GM19455 (cell line): Measurements from ENCODE around the gene SFXN4.
"Not testable (repeated sequence)": the region's sequence is repeated elsewhere in the genome, so short reads cannot be mapped to it uniquely, and the experiment has no call there.

ENCODE experiments used
- ATAC-seq: cut with Tn5 transposase; IDR thresholded peaks from one replicate; pipeline ENCODE4 v1.9.1; 2021; ENCODE audit not compliant: unreplicated experiment

The SFXN4 gene

DNA sequence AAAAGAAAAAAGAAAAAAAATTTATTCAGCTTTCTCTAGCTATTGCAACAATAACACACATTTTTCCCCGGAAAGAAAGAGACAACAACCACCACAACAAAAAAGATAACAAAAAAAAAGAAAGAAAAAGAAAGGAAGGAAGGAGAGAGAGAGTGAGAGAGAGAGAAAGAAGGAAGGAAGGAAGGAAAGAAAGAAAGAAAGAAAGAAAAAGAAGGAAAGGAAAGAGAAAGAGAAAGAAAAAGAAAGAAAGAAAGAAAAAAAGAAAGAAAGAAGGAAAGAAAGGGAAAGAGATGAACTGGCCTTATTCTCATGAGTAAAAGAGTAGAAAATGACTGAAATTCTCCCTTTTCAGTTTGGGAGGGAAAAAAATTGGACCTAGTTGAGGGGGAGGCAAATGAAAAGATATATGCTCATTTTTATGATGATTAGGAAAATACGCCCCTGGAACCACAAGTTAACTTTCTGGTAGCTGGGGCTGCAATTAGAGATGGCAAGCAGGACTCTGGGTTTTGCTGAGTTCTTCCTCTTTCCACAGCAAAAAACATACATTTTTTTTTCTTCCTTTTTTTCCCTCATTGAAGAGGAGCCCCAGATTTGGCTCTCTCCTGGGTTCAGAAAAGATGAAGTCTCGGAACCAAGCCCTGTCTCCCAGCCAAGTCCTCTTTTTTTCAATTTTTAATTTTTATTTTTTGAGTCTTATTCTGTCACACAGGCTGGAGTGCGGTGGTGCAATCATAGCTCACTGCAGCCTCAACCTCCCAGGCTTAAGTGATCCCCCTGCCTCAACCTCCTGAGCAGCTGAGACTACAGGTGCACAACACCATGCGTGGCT, 25.7 kb upstream of the SFXN4 start:
- no peak for ATAC-seq

DNA sequence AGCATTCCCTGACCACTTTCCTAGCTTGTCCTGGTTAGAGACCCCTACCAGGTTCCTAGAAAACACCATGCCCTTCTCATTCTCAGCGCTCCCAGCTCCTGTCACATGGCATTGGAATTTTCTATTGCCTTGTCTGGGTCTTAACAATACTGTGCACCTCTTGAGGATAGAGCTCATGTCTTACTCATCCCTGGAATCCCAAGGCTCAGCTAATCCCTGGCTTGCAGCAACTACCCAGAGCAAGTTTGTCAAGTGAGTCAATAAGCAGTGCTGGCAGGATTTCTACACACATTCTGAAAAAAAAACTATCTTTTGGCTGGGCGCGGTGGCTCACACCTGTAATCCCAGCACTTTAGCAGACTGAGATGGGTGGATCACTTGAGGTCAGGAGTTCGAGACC, 24.8 kb upstream of the SFXN4 start:
- ATAC-seq: no peak

DNA sequence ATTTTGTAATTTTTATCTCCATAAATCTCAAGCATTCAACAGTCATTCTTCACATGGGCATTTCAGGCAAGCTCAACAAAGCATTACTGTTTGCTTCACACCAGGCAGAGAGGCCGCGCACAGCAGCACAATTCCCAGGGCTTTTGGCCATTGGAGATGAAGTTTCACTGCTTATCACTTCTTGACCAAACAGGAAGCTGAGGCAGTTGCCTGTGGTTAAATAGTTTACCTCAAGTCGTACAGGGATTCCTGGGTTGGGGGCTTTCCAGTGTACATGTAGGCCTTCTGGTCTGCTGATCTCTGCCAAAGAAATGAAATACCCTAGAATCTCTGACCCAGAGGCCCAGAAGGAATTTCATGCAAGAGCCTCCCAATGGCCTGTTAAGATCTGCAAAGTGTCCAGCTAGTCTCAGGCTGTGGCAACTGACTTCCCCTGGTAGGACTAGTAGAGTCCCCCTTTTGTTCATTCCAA, 24.3 kb upstream of the SFXN4 start:
- no peak for ATAC-seq

DNA sequence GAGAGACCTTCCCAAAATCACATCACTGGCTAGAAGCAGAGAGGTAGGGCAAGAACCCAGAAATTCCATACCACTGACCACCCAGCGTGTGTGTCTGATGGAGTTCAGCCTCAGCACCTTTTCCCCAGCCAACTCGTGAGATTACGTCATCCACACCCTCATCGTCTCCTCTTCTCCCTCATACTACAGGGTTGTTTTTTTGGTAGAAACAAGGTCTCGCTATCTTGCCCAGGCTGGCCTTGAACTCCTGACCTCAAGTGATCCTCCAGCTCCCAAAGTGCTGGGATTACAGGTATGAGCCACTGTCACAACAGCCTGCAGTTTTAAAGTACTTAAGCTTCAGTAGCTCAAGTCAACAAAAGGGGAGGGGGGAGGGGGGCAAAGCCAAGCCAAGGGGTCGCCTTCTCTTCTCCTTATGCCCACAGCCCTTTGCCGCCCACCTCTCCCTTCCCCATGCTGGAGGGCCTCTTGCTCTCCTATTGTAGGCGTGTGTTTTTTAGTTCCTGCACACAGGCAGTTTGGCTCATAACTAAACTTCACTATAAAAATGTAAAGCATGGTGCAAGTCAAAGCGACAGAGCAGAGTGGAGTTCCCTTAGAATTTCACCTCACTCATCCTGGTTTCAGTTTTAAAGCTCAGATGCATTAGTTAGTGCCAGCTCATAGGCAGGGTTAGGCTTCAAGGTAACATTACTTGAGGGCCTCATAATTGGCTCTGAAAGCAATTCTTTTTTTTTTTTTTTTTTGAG, 18.3 kb upstream of the SFXN4 start:
- no peak for ATAC-seq

DNA sequence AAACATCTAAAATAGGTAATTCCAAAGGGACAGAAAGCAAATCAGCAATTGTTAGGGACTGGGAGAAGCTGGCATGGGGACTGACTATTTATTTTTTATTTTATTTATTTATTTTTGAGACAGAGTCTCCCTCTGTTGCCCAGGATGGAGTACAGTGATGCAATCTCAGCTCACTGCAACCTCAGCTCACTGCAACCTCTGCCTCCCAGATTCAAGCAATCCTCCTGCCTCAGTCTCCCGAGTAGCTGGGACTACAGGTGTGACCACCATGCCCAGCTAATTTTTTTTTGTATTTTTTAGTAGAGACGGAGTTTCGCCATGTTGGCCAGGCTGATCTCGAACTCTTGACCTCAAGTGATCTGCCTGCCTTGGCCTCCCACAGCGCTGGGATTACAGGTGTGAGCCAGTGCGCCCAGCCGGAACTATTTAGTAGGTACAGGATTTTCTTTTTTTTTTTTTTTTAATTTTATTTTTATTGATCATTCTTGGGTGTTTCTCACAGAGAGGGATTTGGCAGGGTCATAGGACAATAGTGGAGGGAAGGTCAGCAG, 15.4 kb upstream of the SFXN4 start:
- ATAC-seq: not testable (repeated sequence)

DNA sequence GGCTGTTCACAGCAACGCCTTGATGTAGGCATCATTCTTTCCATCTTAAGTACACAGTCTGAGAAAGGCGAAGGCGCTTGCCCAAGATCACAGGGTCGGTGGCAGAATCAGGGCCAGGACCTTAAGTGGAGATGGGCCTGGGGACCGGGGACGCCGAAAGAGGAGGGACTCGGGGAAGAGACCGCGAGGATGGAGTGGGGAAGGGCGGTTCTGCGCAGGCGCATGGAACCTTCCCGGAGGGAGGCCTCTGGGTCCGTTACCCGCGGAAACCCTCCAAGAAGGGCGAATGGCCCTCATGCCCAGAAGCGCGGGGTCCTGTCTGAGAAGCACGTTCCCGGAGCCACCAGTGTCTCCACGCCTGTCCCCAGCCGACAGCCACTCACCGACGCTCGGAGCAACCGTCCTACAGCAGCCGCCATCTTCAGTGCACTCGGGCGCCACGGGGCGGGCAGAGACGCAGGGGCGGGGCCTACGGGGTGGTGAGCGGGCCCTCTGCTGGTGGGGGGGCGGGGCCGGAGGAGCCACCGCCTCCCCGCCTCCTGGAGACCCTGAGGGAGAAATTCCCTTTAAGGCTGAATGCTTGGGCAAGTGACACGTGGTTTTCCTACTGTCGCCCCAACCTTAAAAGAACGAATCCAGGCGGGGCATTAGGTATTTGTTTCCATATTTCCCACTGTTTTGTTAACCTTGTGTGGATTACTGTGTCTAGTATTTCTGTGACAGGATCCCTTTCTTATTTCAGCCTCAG, 13.0 kb upstream of the SFXN4 start, which contains the start of gene PRDX3:
TSS of gene PRDX3 (minus strand) at position 441 of the 748 bp plus-strand sequence. CDS start at position 419, 22 bp downstream.
- ATAC-seq: peak; percentile 94

DNA sequence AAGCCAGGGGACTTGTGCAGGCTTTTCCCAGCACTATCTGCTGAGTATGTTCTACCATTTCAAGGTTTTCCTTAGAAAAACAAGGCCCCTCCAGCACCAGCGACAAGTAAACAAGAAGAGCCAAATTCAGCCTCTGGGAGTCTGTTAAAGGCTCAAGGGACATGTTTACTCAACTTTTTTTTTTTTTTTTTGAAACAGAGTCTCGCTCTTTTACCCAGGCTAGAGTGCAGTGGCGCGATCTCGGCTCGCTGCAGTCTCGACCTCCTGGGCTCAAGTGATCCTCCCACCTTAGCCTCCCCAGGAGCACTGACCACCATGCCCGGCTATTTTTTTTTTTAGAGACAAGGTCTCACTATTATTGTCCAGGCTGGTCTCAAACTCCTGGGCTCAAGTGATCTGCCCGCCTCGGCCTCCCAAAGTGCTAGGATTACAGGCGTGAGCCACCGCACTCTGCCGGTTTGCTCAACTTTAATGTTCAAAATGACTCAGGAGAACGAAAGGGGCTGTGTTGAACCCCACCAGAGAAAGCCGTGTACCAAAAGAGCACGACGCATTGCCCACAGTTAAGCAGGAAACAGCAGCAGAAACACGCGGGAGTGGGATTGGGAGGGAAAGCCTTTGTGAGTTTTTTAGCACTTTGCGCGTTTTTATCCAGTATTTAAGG, 12.3 kb upstream of the SFXN4 start:
- peak; percentile 8 for ATAC-seq

DNA sequence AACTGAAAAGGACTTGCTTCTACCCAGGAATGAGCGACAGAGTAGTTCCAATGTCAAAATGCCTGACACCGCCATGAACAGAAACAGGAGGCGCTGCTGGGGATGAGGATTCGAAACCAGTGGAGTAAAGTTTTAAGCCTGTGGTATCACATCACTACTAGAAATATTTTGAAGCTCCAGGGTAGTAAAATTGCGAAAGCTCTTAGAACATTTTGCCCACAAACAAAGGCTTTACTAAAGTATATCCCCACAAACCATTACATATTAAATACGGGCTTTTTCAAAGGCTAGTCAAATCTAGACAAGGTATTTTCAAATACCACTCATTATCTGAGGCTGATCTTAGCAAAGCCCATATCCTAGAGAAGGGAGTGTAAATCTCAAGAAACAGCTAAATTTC, 10.7 kb upstream of the SFXN4 start:
- no peak for ATAC-seq

DNA sequence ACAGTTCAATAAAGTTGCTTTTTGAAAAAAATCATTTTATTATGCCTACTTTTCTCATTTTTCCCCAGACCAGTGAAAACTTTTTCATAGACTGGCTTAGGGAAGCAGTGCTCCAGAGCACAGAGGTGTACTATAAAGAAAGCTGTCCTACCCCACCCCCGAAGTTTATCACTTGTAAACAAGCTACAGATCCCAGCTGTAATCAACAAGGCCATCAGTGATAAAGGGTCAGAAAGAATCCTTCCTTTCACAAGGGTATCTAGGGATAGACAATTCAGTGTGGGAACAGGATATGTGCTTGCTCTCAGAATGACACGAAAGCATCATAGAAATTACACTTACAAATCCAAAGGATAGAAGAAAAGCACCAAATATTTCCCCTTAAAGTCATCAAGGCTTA, 8.6 kb upstream of the SFXN4 start:
- ATAC-seq: no peak

DNA sequence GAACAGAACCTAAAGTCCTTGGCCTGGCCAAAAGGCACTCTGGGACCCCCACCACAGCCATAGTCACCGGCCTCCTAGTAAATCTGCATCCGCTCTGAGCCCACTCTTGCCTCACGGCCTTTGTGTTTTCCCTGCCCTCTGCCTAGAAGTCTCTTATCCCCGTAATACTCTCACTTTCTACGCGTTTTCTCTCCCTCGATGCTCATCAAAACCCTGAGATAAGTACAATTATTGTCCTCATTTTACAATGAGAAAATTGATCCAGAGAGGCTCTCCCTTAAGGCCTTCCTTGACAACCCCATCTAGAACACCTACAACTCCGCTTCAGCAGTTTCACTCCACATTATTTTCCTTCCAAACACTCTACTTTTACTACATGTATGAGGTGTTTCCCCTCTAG, 1.5 kb upstream of the SFXN4 start:
- no peak for ATAC-seq

DNA sequence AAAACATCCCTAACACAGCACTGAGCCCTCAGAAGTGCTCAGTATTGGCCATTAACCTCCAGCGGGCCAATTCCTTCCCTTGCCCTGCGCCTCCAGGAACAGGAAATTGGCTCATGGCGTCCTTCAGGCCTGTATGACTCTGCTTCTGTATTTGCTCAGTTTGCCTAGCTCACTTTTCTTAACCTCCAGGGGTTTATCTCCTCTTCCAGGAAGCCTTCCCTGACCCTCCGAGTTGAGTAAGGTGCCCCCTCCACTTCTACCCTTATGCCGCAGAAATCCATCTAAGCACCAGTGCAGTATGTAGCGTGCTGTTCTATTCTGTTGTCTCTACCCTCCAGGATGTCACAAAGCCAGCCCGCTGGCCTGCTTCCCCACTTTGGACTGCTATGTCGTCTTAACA, 1.1 kb upstream of the SFXN4 start:
- ATAC-seq: no peak

DNA sequence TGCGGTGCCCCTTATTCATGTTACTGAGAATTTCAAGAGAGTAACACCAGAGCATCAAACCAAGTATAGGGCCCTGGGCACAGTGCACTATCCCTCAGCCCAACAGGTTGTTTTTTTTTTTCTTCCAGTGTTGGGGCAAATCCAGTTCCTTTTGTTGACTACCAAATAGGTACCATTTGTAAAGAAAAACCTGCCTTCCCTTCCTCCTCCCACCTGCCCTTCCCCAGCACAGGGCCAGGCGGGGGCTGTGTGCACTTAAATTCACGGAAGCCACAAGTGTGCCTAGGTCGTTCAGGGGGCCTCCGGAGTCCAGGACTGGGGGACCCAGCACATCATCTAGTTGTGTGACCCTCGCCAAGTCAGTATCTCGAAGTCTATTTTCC, 595 bp upstream of the SFXN4 start:
- peak; percentile 1 for ATAC-seq

DNA sequence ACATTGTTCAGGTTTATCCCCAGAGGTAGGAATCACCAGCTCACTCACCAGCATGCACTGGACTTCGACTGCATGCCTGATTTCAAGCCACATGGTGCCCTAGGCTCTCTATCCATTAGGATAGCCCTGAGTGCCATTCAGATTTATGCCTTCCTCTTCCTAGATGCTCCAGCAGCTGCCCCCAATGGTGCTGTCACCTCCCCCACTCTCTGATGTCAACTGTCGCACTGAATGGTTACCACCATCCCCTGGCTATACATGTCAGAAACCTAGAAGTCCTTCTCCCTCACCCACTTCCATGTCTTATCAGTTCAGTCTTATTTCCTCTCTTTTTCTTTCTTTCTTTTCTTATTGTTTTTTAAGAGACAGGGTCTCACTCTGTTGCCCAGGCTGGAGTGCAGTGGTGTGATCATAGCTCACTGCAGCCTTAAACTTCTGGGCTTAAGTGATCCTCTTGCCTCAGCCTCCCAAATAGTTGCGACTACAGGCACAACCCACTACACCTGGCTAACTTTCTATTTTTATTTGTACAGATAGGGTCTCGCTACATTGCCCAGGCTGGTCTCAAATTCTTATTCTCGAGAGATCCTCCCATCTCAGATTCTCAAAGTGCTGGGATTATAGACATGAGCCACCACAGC, 2.9 kb downstream of the SFXN4 start:
- no peak for ATAC-seq

DNA sequence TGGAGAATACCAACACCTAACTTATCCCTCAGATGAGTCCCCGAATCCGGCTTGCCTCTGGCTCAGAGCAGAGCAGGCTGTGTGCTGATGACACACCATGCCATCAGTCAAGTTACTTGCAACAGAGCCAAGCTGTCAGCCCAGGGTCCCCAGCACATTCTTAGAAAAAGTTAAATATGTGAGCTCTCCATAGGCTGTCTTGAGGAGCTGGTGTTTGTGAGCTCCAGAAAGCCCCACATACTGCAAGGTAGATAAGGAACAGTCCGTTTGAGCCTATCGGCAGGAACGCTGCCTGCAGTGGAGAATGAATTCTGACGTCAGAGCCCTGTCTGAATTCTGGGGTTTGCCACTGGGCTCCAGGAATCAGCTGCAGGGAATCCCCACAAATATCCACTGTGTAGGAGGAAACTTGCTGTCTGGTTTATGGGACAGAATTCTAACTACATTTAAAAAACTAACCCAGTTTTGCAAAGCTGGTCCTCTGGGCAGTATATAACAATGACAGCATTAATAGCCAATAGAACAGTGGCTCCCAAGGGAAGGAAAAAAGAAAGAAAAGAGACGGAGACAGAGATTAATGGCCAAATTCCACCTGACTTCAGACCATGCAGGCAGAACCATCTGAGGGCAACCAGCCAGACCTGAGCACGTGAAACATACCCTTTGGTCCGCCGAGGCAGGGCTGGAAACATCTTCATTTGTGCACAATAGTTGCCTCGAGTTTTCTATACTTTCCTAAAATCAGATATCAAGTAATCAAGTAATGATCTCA, 3.6 kb downstream of the SFXN4 start:
- no peak for ATAC-seq

DNA sequence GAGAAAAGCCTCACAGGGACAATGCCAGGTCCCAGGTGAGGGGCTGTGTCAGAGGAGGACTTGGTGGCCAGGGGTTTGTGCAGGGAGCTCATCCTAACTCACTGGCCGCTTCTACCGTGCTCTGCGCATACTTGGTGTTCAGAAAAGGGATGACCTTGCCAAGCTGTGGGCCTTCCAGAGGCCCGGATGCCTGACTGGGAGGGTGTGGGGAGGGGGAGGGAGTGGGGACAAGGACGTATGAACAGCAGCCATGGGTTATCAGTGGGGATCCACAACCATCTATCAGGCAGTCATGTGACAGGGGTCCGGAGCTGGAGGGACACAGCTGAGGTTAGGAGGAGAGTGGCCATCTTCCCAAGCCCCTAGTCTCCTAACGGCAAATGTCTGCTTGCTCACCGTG, 6.2 kb downstream of the SFXN4 start:
- no peak for ATAC-seq

DNA sequence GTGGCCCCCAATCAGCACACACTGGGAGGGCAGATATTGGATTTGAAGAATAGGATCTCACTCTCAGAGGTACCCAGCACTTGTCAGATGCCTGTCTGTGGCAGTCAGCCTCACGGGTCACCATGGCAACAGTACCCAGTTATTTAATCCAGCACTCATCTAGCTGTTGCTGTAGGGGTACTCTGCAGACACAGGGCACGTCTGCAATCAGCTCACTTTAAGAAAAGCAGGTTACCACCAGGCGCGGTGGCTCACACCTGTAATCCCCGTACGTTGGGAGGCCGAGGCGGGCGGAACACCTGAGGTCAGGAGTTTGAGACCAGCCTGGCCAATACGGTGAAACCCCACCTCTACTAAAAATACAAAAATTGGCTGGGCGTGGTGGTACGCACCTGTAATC, 11.9 kb downstream of the SFXN4 start:
- no peak for ATAC-seq

DNA sequence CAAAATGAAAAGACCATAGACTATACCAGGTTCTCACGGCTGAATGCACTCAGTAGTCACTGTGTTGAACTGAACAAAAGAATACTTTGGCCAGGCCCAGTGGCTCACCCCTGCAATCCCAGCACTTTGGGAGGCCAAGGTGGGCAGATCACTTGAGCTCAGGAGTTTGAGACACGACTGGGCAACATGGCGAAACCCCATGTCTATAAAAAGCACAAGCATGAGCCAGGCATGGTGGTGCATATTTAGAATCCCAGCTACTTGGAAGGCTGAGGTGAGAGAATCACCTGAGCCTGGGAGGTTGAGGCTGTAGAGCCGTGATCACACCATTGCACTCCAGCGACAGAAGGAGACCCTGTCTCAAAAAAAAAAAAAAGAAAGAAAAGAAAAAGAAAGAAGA, 12.5 kb downstream of the SFXN4 start:
- no peak for ATAC-seq

DNA sequence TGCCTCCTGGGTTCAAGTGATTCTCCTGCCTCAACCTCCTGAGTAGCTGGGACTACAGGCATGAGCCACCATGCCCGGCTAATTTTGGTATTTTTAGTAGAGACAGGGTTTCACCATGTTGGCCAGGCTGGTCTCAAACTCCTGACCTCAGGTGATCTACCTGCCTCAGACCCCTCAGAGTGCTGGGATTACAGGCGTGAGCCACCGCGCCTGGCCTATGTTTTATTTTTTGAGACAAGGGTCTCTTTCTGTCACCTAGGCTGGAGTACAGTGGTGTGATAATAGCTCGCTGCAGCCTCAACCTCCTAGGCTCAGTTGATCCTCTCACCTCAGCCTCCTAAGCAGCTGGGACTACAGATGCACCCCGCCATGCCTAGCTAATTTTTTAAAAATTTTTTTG, 13.9 kb downstream of the SFXN4 start:
- ATAC-seq: not testable (repeated sequence)

DNA sequence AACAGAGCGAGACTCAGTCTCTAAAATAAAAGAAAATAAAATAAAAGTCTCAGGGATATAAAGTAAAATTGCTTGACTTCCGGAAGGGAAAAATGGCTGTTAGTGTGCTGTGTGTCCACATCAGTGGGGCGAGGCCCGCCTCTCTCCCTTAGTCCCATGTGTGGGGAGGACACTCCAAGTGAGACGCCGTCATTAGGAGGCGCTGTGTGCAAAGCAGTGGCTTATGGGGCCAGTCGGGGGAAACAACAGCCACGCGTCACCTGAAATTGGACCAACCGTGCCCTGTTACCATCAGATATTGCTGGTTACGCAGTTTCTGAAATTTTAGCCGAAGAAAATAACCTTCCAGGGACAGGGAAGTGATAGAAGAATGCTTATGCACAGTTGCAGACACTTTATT, 15.8 kb downstream of the SFXN4 start:
- ATAC-seq: no peak
